Renal pelvis (tissue), 12 donors: Measurements from ENCODE around the gene RAB39B. TPM values are rescaled to one million over a fixed set of nuclear protein-coding genes. Genes with fewer than 3 reads are reported as not detected.
A peak's percentile ranks its signal among the peaks of the same experiment; 100 is the strongest.
"Not testable (repeated sequence)": the region's sequence is repeated elsewhere in the genome, so short reads cannot be mapped to it uniquely, and the experiment has no call there.

Experiments
- DNase-seq: peaks from one replicate; pipeline ENCODE4 v3.0.0-alpha.2; 2013
- long read RNA-seq, 16 experiments: transcript quantifications; one replicate each; lab custom pipeline, GENCODE V29; 2026
- polyA plus RNA-seq, 3 donors: library from polyadenylated mRNA; unstranded; fragments of 120-200 nt; gene quantifications; one replicate each; pipeline ENCODE4 v1.2.1, GENCODE V29; 2013; ENCODE audit not compliant: insufficient read length in 3 of 3

RAB39B gene
- polyA plus RNA-seq, result 1 to 10 TPM; 2.8 to 2.9 (median 2.8) TPM
- long read RNA-seq, donor 1, partial matches to known transcripts, result 0 of 1 reads
- long read RNA-seq, donor 1, other reads (novel, unspliced or antisense), result 0 of 1 reads
- long read RNA-seq, donor 2, partial matches to known transcripts, result 0 of 1 reads
- long read RNA-seq, donor 2, other reads (novel, unspliced or antisense), result 0 of 1 reads
- long read RNA-seq, donor 3, result 0 reads
- long read RNA-seq, donor 4, result 0 reads
- long read RNA-seq, donor 5, partial matches to known transcripts, result 0 of 1 reads
- long read RNA-seq, donor 5, other reads (novel, unspliced or antisense), result 0 of 1 reads
- long read RNA-seq, donor 6, partial matches to known transcripts, result 0 of 3 reads
- long read RNA-seq, donor 6, other reads (novel, unspliced or antisense), result 0 of 3 reads
- long read RNA-seq, donor 7, partial matches to known transcripts, result 0 of 3 reads
- long read RNA-seq, donor 7, other reads (novel, unspliced or antisense), result 0 of 3 reads
- long read RNA-seq, donor 8, result 0 reads
- long read RNA-seq, donor 9, partial matches to known transcripts, result 0 of 1 reads
- long read RNA-seq, donor 9, other reads (novel, unspliced or antisense), result 0 of 1 reads
- long read RNA-seq, donor 10, partial matches to known transcripts, result 0 of 2 reads
- long read RNA-seq, donor 10, other reads (novel, unspliced or antisense), result 0 of 2 reads
- long read RNA-seq, donor 11, partial matches to known transcripts, result 0 of 3 reads
- long read RNA-seq, donor 11, other reads (novel, unspliced or antisense), result 0 of 3 reads
- long read RNA-seq, donor 12, partial matches to known transcripts, result 0 of 2 reads
- long read RNA-seq, donor 12, other reads (novel, unspliced or antisense), result 0 of 2 reads
- long read RNA-seq, donor 13, result 0 reads
- long read RNA-seq, donor 14, partial matches to known transcripts, result 0 of 4 reads
- long read RNA-seq, donor 14, other reads (novel, unspliced or antisense), result 0 of 4 reads
- long read RNA-seq, donor 15, result 0 reads
- long read RNA-seq, donor 16, partial matches to known transcripts, result 0 of 2 reads
- long read RNA-seq, donor 16, other reads (novel, unspliced or antisense), result 0 of 2 reads

- DNase-seq, result peak; percentile 22
Observed at GRCh38 chrX:155263854-155264628, at the start of gene RAB39B. TSS of gene RAB39B (minus strand) at chrX:155264491. CDS start at chrX:155264288, 203 bp downstream.

GRCh38 chrX:155313766-155314165 lies 49.5 kb upstream of the RAB39B start:
- no peak for DNase-seq

GRCh38 chrX:155293771-155294170 lies 29.5 kb upstream of the RAB39B start:
- no peak for DNase-seq

GRCh38 chrX:155279873-155280272 lies 15.6 kb upstream of the RAB39B start:
- no peak for DNase-seq

GRCh38 chrX:155270969-155271368 lies 6.7 kb upstream of the RAB39B start:
- no peak for DNase-seq

- DNase-seq, result not testable (repeated sequence)
Observed at GRCh38 chrX:155267995-155268394, 3.7 kb upstream of the RAB39B start.

GRCh38 chrX:155266439-155266838 lies 2.1 kb upstream of the RAB39B start:
- no peak for DNase-seq

- no peak for DNase-seq
Observed at GRCh38 chrX:155262970-155263754, 1.1 kb downstream of the RAB39B start.

GRCh38 chrX:155259752-155260151 lies 4.5 kb downstream of the RAB39B start:
- DNase-seq, result no peak

GRCh38 chrX:155251391-155251790 lies 12.9 kb downstream of the RAB39B start:
- no peak for DNase-seq

GRCh38 chrX:155247497-155247896 lies 16.8 kb downstream of the RAB39B start:
- DNase-seq, result no peak

GRCh38 chrX:155246748-155247147 lies 17.5 kb downstream of the RAB39B start:
- DNase-seq, result no peak

GRCh38 chrX:155242300-155242699 lies 22.0 kb downstream of the RAB39B start:
- DNase-seq, result no peak

GRCh38 chrX:155237719-155238118 lies 26.6 kb downstream of the RAB39B start:
- DNase-seq, result no peak

- no peak for DNase-seq
Observed at GRCh38 chrX:155235891-155236290, 28.4 kb downstream of the RAB39B start.

- no peak for DNase-seq
Observed at GRCh38 chrX:155231163-155231562, 33.1 kb downstream of the RAB39B start.

- no peak for DNase-seq
Observed at GRCh38 chrX:155225774-155226173, 38.5 kb downstream of the RAB39B start.

- not testable (repeated sequence) for DNase-seq
Observed at GRCh38 chrX:155223746-155224145, 40.5 kb downstream of the RAB39B start.

GRCh38 chrX:155221351-155221750 lies 42.9 kb downstream of the RAB39B start:
- no peak for DNase-seq

GRCh38 chrX:155218777-155219176 lies 45.5 kb downstream of the RAB39B start:
- no peak for DNase-seq
